WTC11 (cell line): ENCODE data around the gene OPCML.

Experiments used
- AFF4 ChIP-seq: sonication (generic); formaldehyde crosslinking; IDR thresholded peaks from 2 replicates; pipeline ENCODE4 v1.8.1; 2023; ENCODE audit warnings: mild to moderate bottlenecking, missing genetic modification reagents, borderline replicate concordance
- ATF6 ChIP-seq: sonication (generic); formaldehyde crosslinking; IDR thresholded peaks from 2 replicates; pipeline ENCODE4 v1.8.1; 2023; ENCODE audit warnings: mild to moderate bottlenecking, missing genetic modification reagents
- CREB1 ChIP-seq: sonication (generic); formaldehyde crosslinking; IDR thresholded peaks from 2 replicates; pipeline ENCODE4 v1.8.0; 2023; ENCODE audit warnings: mild to moderate bottlenecking, missing genetic modification reagents
- CTCF ChIP-seq: fragments of 200-600 bp; IDR thresholded peaks from 2 replicates; pipeline ENCODE4 v1.8.0; 2022; ENCODE audit warnings: antibody characterized with exemption
- ETV6 ChIP-seq: sonication (generic); formaldehyde crosslinking; IDR thresholded peaks from 2 replicates; pipeline ENCODE4 v1.8.1; 2022; ENCODE audit warnings: mild to moderate bottlenecking, missing genetic modification reagents
- FOXP1 ChIP-seq: sonication (generic); formaldehyde crosslinking; IDR thresholded peaks from 2 replicates; pipeline ENCODE4 v1.8.0; 2022; ENCODE audit warnings: missing genetic modification reagents, mild to moderate bottlenecking, moderate library complexity, borderline replicate concordance
- JUN ChIP-seq: sonication (generic); formaldehyde crosslinking; IDR thresholded peaks from 2 replicates; pipeline ENCODE4 v1.8.0; 2023; ENCODE audit warnings: mild to moderate bottlenecking, missing genetic modification reagents
- MAX ChIP-seq: sonication (generic); formaldehyde crosslinking; IDR thresholded peaks from 2 replicates; pipeline ENCODE4 v1.8.0; 2022; ENCODE audit warnings: mild to moderate bottlenecking, missing genetic modification reagents
- MLX ChIP-seq: sonication (generic); formaldehyde crosslinking; IDR thresholded peaks from 2 replicates; pipeline ENCODE4 v1.8.1; 2023; ENCODE audit warnings: mild to moderate bottlenecking, missing genetic modification reagents, moderate library complexity
- SP1 ChIP-seq: sonication (generic); formaldehyde crosslinking; conservative IDR thresholded peaks from 2 replicates; pipeline ENCODE4 v1.8.1; 2022; ENCODE audit warnings: missing genetic modification reagents
- USF1 ChIP-seq: sonication (generic); formaldehyde crosslinking; IDR thresholded peaks from 2 replicates; pipeline ENCODE4 v1.8.0; 2022; ENCODE audit warnings: mild to moderate bottlenecking, missing genetic modification reagents
- USF2 ChIP-seq: sonication (generic); formaldehyde crosslinking; IDR thresholded peaks from 2 replicates; pipeline ENCODE4 v1.8.1; 2023; ENCODE audit warnings: mild to moderate bottlenecking, missing genetic modification reagents, moderate library complexity
- ZNF263 ChIP-seq: sonication (generic); formaldehyde crosslinking; IDR thresholded peaks from 2 replicates; pipeline ENCODE4 v1.8.1; 2022; ENCODE audit warnings: low read depth, mild to moderate bottlenecking, moderate library complexity, missing genetic modification reagents
- ZNF317 ChIP-seq: sonication (generic); formaldehyde crosslinking; IDR thresholded peaks from 2 replicates; pipeline ENCODE4 v1.8.1; 2023; ENCODE audit warnings: low read depth, mild to moderate bottlenecking, moderate library complexity, missing genetic modification reagents, borderline replicate concordance

GRCh38 chr11:133023232-133023631 is 509.1 kb downstream of the OPCML start:
- no peak for TF ChIP-seq CTCF
- no peak for TF ChIP-seq USF1 (CRISPR knock-in tag)
- no peak for TF ChIP-seq ETV6 (CRISPR knock-in tag)
- no peak for TF ChIP-seq ZNF317 (CRISPR knock-in tag)
- TF ChIP-seq JUN (CRISPR knock-in tag) = no peak
- no peak for TF ChIP-seq ATF6 (CRISPR knock-in tag)
- TF ChIP-seq CREB1 (CRISPR knock-in tag) = no peak
- no peak for TF ChIP-seq MLX
- no peak for TF ChIP-seq ZNF263 (CRISPR knock-in tag)
- no peak for TF ChIP-seq USF2 (CRISPR knock-in tag)
- no peak for TF ChIP-seq MAX
- TF ChIP-seq AFF4 (CRISPR knock-in tag) = no peak
- TF ChIP-seq SP1 = no peak
- no peak for TF ChIP-seq FOXP1 (CRISPR knock-in tag)
